Dermis microvascular lymphatic vessel endothelial cell (primary cell): ENCODE results near the gene NBPF3. TPM values are rescaled to one million over a fixed set of nuclear protein-coding genes. Genes with fewer than 3 reads are reported as not detected.
"Not testable (repeated sequence)": the region's sequence is repeated elsewhere in the genome, so short reads cannot be mapped to it uniquely, and the experiment has no call there.

Source experiments
- DNase-seq, 2 donors: peaks; one replicate each; pipeline versions ENCODE4 v3.0.0 to v3.0.0-alpha.2; 2010; ENCODE audit warnings: low read depth in 2 of 2
- total RNA-seq: library from RNA; depleted of rRNA; stranded (reverse); fragments of >200 nt; gene quantifications from 2 replicates; pipeline ENCODE4 v1.2.1, GENCODE V29; 2014

The NBPF3 gene
- total RNA-seq, 1 donor from 2014 or later: 7.4 TPM

DNA sequence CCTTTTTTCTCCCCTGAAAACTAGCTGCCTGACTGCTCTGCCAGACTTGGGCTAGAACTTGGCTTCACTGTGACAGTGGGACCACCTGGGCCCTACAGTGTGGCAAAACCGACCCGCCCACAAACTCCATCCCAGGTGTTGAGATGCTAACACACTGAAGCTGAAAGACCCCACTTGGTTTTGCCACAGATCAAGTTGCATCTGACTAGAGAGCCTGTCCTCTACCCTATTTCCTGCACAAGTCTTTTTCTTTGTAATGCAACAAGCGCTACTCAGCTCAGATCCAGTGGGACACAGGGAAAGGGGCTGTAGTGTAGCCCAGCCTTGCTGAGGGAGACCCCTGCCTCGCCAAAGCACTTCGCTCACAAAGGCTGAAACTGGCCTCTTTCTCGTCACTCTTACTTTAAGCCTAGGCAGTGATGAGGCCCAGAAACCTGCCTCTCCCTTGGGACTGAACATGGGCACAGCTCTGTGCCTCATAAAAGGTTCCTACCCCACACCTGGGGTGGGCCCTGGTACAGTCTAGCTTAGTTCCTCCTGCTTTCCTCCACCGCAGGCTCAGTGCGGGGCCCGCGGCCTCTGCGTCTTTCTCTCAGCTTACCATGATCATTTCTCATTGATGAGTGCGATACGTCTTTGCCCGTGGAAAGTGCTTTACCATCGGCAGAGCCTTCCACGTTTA lies 79.0 kb downstream of the NBPF3 start:
- DNase-seq: no peak

- DNase-seq: not testable (repeated sequence)
Observed at GRCh38 chr1:21519486-21520070, 79.6 kb downstream of the NBPF3 start.

DNA sequence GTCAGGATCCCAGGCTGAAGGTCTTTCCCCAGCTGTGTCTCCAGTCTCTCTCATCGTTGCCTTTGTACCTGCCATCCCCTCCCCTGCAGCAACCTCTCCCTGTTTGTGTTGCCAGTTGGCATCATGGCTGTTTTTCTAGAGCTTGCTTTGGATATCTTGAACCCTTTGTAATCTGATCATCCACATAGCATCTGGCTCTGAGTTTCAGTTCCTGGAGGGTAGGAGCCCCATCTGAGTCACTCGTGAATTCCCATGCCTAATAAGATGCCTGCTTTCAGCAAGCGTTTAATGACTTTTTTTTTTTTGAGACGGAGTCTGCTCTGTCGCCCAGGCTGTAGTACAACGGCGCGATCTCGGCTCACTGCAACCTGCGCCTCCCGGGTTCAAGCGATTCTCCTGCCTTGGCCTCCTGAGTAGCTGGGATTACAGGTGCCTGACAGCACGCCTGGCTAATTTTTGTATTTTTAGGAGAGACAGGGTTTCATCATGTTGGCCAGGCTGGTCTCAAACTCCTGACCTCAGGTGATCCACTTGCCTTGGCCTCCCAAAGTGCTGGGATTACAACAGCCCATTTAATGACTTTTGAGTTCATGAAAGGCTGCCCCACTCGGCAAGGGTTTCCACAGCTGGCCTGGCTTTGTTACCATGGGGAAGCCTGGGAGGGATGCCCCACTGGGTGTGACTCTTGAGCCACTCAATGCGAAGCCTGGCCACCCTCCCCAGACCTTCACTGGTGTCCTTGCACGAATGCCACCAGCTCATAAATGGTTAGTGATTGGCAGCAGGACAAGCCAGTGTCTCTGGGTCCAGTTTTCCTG lies 81.2 kb downstream of the NBPF3 start:
- DNase-seq: no peak

GRCh38 chr1:21521717-21522060 lies 81.8 kb downstream of the NBPF3 start:
- no peak for DNase-seq

GRCh38 chr1:21522525-21523038 lies 82.6 kb downstream of the NBPF3 start:
- DNase-seq: no peak

- DNase-seq: no peak
Observed at GRCh38 chr1:21523297-21523813, 83.4 kb downstream of the NBPF3 start.

- no peak for DNase-seq
Observed at GRCh38 chr1:21524220-21524619, 84.3 kb downstream of the NBPF3 start.

- DNase-seq: no peak
Observed at GRCh38 chr1:21524686-21525339, 84.9 kb downstream of the NBPF3 start.

- DNase-seq: no peak
Observed at GRCh38 chr1:21525340-21525717, 85.4 kb downstream of the NBPF3 start.

GRCh38 chr1:21526441-21526840 lies 86.5 kb downstream of the NBPF3 start:
- no peak for DNase-seq

GRCh38 chr1:21530368-21531016 lies 90.6 kb downstream of the NBPF3 start:
- no peak for DNase-seq

- no peak for DNase-seq
Observed at GRCh38 chr1:21531241-21531640, 91.3 kb downstream of the NBPF3 start.

DNA sequence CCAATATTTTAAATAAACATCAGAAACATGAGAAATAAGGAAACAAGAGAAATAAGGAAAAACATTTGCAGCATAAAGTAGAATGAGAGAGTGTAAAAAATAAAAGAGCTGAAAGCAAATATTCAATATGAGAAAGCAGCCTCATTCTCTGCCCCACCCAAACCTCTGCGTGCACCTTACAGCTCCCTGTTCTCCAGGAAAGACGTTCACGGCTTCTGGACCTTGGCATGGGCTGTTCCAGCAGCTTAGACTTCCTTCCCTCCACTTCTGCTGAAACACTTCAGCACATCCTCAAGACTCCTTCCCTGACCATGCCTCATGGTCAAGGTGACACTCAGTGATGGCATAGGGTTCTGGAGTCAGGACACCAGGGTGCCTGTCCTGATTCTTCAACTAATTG lies 92.6 kb downstream of the NBPF3 start:
- DNase-seq: no peak

- DNase-seq: no peak
Observed at GRCh38 chr1:21532992-21533534, 93.1 kb downstream of the NBPF3 start.

DNA sequence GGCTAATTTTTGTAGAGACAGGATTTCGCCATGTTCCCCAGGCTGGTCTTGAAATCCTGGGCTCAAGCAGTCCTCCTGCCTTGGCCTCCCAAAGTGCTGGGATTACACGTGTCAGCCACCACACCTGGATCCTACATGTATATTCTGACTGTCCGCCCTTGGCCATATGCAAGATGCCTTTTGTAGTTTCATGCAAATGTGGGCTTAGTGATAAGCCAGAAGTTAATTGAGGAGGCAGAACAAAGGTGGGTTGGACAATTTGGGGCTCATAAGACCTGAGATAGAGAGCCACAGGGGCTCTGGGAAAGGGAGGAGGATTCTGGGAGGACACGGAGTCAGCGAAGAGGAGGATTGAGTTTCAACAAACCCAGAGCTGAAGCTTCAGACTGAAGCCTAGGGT lies 94.2 kb downstream of the NBPF3 start:
- DNase-seq: no peak

Other genes starting within 250 kb of the NBPF3 start
- gene ECE1, start 149.7 kb upstream of the NBPF3 start, total RNA-seq: 105 and 129 TPM in 2 replicates
- gene ALPL, start 69.3 kb downstream of the NBPF3 start, total RNA-seq: under 0.01 and 0.26 TPM in 2 replicates
- not detected in 2 replicates for gene RAP1GAP, start 229.2 kb downstream of the NBPF3 start, total RNA-seq